8988T (cell line): ENCODE results near the gene GATM.
"Not testable (repeated sequence)": the region's sequence is repeated elsewhere in the genome, so short reads cannot be mapped to it uniquely, and the experiment has no call there.

Experiments used
- DNase-seq: peaks from one replicate; pipeline ENCODE4 v3.0.0; 2011

Gene GATM

DNA sequence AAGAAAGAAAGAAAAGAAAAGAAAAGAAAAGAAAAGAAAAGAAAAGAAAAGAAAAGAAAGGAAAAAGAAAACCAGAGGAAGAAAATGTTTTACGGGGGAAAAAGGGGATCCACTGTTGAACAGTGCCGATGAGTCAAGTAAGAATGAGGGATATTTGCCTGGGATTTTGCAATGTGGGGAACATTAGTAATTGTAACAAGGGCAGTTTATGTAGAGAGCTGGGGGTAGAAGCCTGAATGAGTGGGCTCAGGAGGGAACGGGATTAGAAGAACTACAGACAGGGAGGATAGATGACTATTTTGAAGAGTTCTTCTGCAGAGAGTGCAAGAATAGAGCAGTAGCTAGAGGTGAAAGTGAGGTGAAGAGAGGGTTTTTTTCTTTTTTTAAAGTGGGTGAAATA, 28.7 kb downstream of the GATM start:
- DNase-seq = no peak

- no peak for DNase-seq
These were observed 30.4 kb downstream of the GATM start for GRCh38 chr15:45347989-45348388.

GRCh38 chr15:45347033-45347432, 31.3 kb downstream of the GATM start:
- DNase-seq = no peak

- no peak for DNase-seq
These were observed 32.0 kb downstream of the GATM start for GRCh38 chr15:45346381-45346780.

- no peak for DNase-seq
These were observed 35.0 kb downstream of the GATM start for GRCh38 chr15:45343258-45343860.

GRCh38 chr15:45341790-45342189, 36.6 kb downstream of the GATM start:
- DNase-seq = no peak

DNA sequence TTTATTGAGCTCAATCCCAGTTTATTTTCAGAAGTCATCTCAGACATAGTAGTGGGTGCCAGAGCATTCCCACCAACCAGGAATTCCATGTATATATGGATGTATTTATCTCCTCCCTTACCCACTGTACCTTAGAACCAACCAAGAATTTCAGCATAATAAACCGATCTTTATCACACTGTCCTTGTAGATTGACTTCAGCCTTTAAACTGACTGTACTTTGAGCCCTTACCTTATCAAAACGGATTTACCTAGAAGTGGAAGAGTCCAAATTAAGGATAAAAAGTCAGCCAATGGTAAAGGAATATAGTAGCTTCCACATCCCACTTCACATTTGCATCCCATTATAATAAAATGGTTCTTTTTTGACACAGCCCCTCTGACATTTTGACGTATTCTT, 37.9 kb downstream of the GATM start:
- DNase-seq = no peak

DNA sequence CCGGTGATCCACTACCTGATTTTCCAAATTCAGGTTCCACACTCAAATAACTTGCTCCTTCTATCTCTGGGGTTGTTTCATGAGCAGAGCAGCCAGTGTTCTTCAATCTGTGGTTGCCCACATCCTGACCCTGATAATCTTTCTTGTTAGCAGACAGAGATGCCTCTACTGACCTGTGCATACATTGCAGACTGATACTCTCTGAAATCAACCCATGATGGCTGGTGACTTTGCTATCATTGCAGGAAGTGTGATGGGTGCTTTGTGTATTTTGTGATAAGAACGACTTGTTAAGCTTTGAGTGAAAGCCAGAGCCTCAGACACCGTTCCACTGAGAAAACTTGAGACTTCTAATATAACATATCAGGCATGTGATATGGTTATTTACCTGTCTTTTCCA, 39.9 kb downstream of the GATM start:
- no peak for DNase-seq

- DNase-seq = no peak
These were observed 41.1 kb downstream of the GATM start for GRCh38 chr15:45337224-45337623.

- DNase-seq = no peak
These were observed 44.8 kb downstream of the GATM start for GRCh38 chr15:45333550-45333949.

- no peak for DNase-seq
These were observed 45.6 kb downstream of the GATM start for GRCh38 chr15:45332694-45333093.

- DNase-seq = no peak
These were observed 46.4 kb downstream of the GATM start for GRCh38 chr15:45331972-45332371.

DNA sequence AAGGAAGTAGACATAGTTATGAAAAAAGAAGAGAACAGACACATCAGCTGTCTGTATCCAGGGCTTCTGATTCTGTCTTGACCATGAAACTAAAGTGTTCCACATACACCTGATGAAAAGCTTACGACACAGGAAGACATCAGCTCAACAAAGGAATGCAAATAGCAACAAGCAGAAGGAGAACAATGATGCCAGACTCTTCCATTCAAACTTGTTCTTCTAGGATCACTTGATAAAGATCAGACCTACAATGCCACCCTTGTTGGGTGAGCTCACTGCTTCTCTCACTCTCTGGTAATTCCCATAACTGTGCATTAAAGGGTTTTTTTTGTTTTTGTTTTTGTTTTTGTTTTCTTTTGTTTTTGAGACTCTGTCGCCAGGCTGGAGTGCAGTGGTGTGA, 49.7 kb downstream of the GATM start:
- no peak for DNase-seq

- no peak for DNase-seq
These were observed 51.6 kb downstream of the GATM start for GRCh38 chr15:45326741-45327140.

DNA sequence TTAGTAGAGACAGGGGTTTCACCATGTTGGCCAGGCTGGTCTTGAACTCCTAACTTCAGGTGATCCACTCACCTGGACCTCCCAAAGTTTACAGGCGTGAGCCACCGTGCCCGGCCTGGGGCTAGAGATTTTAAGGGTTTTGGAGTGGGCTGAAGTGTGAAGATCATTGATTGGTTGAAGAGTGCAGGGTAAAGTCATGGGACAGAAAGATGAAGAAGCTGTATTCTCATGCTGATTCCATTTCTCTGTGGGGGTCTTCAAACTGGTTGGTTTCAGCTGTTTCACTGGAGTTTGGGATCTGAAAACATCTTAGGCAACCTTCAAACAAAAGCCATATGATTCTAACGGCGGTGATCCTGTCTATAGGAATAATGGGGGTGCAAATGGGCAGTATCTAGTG, 52.1 kb downstream of the GATM start:
- DNase-seq = no peak

GRCh38 chr15:45320581-45321205, 57.7 kb downstream of the GATM start:
- DNase-seq = no peak

- DNase-seq = no peak
These were observed 58.7 kb downstream of the GATM start for GRCh38 chr15:45319472-45320214.

DNA sequence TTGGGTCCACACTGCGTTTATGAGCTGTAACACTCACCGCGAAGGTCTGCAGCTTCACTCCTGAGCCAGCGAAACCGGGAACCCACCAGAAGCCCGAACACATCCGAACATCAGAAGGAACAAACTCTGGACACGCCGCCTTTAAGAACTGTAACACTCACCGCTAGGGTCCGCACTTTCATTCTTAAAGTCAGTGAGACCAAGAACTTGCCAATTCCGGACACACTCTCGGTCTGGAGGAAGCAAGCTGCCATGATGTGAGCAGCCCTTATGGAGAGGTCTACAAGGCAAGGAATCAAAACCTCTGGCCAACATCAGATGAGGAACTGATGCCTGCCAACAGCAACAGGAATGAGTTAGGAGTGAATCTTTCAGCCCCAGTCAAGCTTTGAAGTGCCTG, 63.4 kb downstream of the GATM start:
- no peak for DNase-seq

DNA sequence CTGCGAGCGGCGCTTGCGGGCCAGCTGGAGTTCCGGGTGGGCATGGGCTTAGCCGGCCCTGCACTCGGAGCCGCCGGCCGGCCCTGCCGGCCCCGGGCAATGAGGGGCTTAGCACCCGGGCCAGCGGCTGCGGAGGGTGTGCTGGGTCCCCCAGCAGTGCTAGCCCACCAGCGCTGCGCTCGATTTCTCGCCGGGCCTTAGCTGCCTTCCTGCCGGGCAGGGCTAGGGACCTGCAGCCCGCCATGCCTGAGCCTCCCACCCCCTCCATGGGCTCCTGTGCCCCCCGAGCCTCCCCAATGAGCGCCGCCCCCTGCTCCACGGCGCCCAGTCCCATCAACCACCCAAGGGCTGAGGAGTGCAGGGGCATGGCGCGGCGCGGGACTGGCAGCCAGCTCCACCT, 64.2 kb downstream of the GATM start:
- not testable (repeated sequence) for DNase-seq
